GM19324 (cell line): ENCODE measurements around the gene ALKBH6.

ENCODE experiments used
- ATAC-seq: cut with Tn5 transposase; IDR thresholded peaks from one replicate; pipeline ENCODE4 v1.9.1; 2021; ENCODE audit warnings: mild to moderate bottlenecking, moderate library complexity; ENCODE audit not compliant: unreplicated experiment, low FRiP score

ALKBH6 gene

GRCh38 chr19:35966771-35967170 lies 47.2 kb downstream of the ALKBH6 start:
- no peak for ATAC-seq

DNA sequence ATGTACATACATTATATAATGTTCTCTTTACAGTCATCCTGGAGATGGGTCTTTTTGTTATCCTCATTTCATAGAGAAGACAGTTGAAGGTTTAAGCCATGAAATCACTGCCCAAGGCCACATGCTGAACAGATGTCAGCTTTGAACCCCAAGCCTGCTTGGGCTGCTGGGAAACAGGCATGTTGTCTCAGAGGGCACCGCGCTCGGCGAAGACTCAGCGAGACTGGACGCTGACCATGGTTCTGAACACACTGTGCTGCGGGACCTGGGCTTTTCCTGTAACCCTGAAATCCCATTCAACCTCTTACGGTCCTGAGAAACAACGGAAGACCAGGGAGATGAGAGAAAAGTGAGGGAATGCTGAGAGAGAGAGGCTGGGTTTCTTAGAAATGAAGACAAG lies 50.5 kb downstream of the ALKBH6 start:
- ATAC-seq: no peak

DNA sequence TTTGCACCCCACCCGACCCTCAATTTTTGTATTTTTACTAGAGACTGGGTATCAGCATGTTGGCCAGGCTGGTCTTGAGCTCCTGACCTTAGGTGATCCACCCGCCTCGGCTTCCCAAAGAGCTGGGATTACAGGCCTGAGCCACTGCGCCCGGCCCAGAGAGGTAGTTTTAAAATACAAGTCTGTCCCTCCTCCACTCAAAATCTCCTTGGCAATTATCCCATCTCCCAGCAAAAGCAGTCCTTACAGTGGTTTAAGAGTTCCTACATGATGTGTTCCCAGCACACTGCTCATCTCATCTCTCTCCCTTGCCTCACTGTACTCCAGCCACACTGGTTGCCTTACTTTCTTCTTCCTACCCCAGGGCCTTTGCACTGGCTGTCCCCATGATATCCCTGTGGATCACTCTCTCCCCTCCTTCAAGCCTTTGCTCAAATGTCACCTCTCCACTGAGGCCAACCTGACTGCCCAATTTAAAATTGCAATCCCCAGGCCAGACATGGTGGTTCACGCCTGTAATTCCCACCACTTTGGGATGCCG lies 53.5 kb downstream of the ALKBH6 start:
- no peak for ATAC-seq

- no peak for ATAC-seq
Measured at GRCh38 chr19:35959968-35960320, 54.1 kb downstream of the ALKBH6 start.
